GM08714 (cell line): Measurements from ENCODE around the gene MPRIP.

ENCODE experiments used
- H3K4me3 ChIP-seq: fragments of 200-500 bp; sonication (Bioruptor generic); 2 replicates; pipeline ENCODE4 v1.5.1; 2014; ENCODE audit warnings: mild to moderate bottlenecking, low read length, inconsistent platforms
- ZNF274 ChIP-seq: IDR thresholded peaks from 2 replicates; pipeline ENCODE4 v1.6.1; 2012; ENCODE audit warnings: mild to moderate bottlenecking, low read depth, low read length

MPRIP gene

GRCh38 chr17:17200311-17200710 lies 158.1 kb downstream of the MPRIP start:
- no peak for TF ChIP-seq ZNF274
- no peak overlapping the region for H3K4me3 ChIP-seq

GRCh38 chr17:17200831-17201230 lies 158.6 kb downstream of the MPRIP start:
- H3K4me3 ChIP-seq: no peak overlapping the region
- no peak for TF ChIP-seq ZNF274

- H3K4me3 ChIP-seq: no peak overlapping the region
- TF ChIP-seq ZNF274: no peak
Observed at GRCh38 chr17:17201271-17201670, 159.0 kb downstream of the MPRIP start.

GRCh38 chr17:17201907-17202306 lies 159.7 kb downstream of the MPRIP start:
- H3K4me3 ChIP-seq: no peak overlapping the region
- no peak for TF ChIP-seq ZNF274

GRCh38 chr17:17203173-17203730 lies 161.0 kb downstream of the MPRIP start:
- no peak overlapping the region for H3K4me3 ChIP-seq
- no peak for TF ChIP-seq ZNF274

- peak overlapping the region; percentile 62; the same call in 1 of the 2 replicates for H3K4me3 ChIP-seq
- no peak for TF ChIP-seq ZNF274
Observed at GRCh38 chr17:17204041-17204591, 161.9 kb downstream of the MPRIP start.

- peak overlapping the region; percentile 62 for H3K4me3 ChIP-seq
- no peak for TF ChIP-seq ZNF274
Observed at GRCh38 chr17:17204635-17205231, 162.5 kb downstream of the MPRIP start.

- peak overlapping the region; percentile 62 for H3K4me3 ChIP-seq
- no peak for TF ChIP-seq ZNF274
Observed at GRCh38 chr17:17205368-17206123, 163.3 kb downstream of the MPRIP start.

GRCh38 chr17:17206124-17206912 lies 164.1 kb downstream of the MPRIP start, which contains the start of gene PLD6:
Gene PLD6, minus strand, starts transcription at chr17:17206333. Its CDS starts 47 bp downstream, at chr17:17206286.
- no peak for TF ChIP-seq ZNF274
- peak within 1 kb of the TSS; percentile 62 for H3K4me3 ChIP-seq

GRCh38 chr17:17206913-17207335 lies 164.7 kb downstream of the MPRIP start:
- H3K4me3 ChIP-seq: no peak overlapping the region
- TF ChIP-seq ZNF274: no peak

- TF ChIP-seq ZNF274: no peak
- H3K4me3 ChIP-seq: no peak overlapping the region
Observed at GRCh38 chr17:17207998-17208397, 165.7 kb downstream of the MPRIP start.

GRCh38 chr17:17213775-17214174 lies 171.5 kb downstream of the MPRIP start:
- TF ChIP-seq ZNF274: no peak
- no peak overlapping the region for H3K4me3 ChIP-seq

- H3K4me3 ChIP-seq: no peak overlapping the region
- TF ChIP-seq ZNF274: no peak
Observed at GRCh38 chr17:17214646-17215436, 172.6 kb downstream of the MPRIP start.
